Stimulated activated CD8-positive, alpha-beta memory T cell treated with anti-CD3 and anti-CD28 coated beads, Interleukin-4, amount 100 ng/mL, for 4 hours (primary cell): Measurements from ENCODE around the gene PARVA.

Source experiments
- DNase-seq, 2 donors: peaks; one replicate each; pipeline ENCODE4 v3.0.0-alpha.2; 2020; ENCODE audit warnings: low read depth in 2 of 2, low spot score in 1 of 2

PARVA gene

GRCh38 chr11:12430954-12431595, 53.7 kb downstream of the PARVA start:
- no peak for DNase-seq

DNA sequence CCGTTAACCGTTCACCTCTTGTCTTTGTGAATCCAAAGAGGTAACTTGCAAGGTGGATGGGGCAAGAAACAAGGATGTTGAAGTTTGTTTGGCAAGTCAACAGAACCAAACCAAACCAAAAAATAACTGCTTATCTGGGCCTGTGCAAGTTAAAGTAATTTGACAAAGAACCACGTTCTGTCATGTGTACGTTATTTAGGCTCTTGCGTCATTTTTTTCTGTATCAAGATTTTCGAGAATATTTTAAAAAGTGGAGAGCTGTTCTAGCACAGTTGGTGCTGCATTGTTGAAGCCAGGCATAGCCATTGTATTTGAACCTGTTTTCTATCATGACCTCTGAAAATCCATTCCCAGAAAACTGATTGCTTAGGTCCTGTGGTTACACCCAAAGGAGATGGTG, 55.1 kb downstream of the PARVA start:
- no peak for DNase-seq

DNA sequence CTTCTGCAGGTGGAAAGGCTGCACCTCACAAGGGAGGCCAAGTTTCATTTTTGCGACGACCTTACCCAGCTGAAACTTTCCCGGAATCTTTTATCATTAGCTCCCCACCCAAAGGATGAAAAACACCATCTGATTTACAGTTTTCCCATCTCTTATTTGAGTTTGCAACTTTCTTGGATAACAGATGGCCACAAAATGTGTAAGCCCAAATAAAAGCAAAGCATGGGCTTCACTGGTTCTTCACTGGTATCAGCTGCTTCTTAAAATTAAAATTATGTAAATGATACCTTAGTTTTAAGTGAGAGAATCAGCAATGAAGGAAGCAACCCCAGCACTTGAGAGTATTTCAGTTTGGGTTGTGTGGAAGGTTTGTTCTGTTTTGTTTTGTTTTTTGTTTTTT, 55.8 kb downstream of the PARVA start:
- DNase-seq: no peak

DNA sequence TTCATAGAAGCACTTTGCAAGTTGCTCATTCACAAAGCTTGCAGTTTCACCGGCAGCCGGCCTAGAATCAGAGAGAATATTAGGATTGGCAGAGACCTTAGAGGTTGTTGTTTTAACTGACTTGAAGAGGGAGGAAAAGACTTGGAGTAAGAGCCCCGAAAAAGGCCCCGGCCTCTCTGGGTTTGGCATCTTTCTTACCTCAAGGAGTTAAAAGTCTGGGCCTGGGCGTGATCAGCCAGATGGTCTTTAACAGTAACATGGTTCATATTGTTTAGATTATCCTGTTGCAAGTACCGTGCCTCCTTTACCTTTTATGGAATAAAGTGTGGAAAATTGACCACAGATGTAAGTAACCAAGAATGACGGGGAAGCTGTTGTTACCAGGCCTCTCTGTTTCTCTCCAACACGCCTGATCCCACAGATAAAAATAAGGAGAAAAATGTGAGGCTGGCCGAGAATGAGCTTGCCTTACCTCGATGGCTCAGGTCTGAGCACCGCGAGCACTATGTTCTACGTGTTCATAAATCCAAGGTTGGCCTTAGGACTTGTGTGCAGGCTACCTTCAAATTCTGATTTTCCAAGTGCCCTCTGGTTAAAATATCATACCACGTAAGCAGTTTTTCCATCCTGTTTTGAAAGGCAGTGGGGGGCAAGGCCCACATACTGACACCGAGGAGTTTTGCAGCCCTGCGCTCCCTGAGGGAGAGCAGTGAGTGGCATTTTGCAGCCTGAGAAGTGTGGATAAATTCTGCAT, 56.4 kb downstream of the PARVA start:
- no peak for DNase-seq

- no peak for DNase-seq
Observed at GRCh38 chr11:12434325-12434654, 56.9 kb downstream of the PARVA start.

DNA sequence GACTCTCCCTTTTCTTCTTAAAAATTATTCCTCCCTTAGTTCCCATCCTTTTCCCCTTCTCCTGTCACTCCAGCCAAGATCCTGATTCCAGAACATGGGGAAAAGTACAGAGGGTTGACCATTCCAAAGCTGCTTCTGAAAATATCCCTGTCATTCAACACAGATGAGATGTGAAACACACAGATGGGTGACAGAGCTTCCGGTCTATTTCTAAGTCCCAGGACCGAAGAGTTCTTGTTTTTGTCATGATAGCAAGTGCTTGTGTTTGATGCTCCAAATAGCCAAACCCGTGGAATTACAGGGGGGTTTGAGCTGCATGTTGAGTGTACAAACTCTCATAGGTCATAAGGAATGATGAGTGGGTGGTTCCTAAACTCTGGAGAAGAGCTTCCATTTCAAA, 57.9 kb downstream of the PARVA start:
- DNase-seq: no peak

GRCh38 chr11:12436266-12436665, 58.9 kb downstream of the PARVA start:
- no peak for DNase-seq

DNA sequence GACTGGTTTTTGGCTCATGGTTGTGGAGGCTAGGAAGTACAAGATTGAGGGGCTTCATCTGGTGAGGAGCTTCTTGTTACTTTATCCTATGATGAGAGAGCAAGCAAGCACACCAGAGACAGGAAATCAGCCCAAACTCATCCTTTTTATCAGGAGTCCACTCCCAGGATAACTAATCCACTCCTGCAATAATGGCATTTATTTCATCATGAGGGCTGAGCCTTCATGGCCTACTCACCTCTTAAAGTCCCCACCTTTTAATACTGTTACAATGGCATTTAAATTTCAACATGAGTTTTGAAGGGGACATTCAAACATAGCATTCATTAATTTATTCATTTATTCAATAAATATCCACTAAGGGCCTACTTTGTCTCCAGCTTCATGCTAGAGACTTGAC, 60.9 kb downstream of the PARVA start:
- no peak for DNase-seq

DNA sequence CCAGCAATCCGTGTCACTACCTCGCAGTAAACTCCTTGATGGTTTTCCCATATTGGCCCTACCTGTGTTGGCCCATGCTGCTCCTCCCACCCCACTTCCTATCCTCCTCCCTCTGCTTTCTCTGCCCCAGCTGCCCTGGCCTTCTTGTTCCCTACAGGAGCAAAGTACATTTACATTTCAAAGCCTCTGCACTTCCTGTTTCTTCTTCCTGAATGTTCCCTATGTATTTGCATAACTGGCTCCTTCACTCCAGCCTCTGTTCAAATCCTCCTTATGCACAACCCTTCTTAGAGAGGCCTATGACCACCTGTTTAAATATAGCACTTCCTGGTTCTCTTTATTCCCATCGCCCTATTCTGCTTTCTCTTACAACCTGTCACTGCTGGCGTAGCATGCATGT, 62.2 kb downstream of the PARVA start:
- DNase-seq: no peak

DNA sequence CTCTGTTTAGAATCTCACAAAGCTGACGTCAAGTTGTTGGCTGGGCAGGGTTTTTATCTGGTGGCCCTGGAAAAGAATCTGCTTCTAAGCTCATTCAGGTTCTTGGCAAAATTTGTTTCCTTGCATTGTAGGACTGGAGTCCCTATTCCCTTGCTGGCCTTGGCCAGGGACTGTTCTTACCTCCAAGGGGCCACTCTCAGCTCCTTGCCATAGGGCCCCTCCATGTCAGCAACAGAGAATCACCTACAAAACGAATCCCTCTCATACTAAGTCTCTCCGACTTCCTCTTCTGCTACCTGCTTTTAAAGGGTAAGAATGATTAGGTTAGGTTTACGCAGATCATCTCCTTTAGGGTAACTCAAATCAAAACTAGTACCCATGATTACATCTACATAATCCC, 63.2 kb downstream of the PARVA start:
- DNase-seq: no peak

GRCh38 chr11:12441231-12441861, 64.0 kb downstream of the PARVA start:
- no peak for DNase-seq

DNA sequence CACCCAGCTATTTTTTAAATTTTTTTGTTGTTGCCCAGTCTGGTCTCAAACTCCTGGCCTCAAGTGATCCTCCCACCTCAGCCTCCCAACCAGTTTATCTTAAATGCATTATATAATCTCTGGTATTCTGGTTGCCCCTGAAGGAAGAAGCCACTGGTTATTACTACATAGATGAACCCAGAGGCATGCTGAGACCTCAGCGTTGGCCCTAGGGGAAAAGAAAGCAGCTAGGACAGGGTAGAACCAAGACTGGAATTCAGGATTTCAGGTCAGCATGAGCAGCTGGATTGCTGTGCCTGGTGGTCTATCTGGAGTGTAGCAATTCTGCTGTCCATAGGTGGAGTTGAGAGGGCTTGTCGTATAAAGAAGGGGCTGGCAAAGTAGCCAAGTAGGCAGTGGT, 67.2 kb downstream of the PARVA start:
- DNase-seq: no peak

- no peak for DNase-seq
Observed at GRCh38 chr11:12445001-12445400, 67.6 kb downstream of the PARVA start.

DNA sequence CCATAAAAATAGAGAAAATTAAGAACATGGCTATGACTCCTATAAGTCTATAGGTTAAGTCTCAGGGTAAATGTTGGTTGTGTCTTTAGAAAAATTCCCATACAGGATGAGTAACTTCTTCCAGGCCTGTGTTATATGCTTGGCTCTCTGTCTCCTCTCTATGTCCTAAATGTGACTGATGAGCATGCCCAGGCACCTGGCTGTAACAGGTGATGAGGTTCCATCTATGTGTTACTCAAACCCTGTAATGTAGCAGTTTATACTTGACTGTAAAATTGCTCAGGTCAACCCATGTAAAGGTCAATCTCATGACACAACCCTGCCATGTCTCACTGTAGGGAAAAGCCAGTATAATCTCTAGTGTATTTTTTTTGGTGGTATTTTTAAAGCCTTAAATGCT, 69.5 kb downstream of the PARVA start:
- no peak for DNase-seq

DNA sequence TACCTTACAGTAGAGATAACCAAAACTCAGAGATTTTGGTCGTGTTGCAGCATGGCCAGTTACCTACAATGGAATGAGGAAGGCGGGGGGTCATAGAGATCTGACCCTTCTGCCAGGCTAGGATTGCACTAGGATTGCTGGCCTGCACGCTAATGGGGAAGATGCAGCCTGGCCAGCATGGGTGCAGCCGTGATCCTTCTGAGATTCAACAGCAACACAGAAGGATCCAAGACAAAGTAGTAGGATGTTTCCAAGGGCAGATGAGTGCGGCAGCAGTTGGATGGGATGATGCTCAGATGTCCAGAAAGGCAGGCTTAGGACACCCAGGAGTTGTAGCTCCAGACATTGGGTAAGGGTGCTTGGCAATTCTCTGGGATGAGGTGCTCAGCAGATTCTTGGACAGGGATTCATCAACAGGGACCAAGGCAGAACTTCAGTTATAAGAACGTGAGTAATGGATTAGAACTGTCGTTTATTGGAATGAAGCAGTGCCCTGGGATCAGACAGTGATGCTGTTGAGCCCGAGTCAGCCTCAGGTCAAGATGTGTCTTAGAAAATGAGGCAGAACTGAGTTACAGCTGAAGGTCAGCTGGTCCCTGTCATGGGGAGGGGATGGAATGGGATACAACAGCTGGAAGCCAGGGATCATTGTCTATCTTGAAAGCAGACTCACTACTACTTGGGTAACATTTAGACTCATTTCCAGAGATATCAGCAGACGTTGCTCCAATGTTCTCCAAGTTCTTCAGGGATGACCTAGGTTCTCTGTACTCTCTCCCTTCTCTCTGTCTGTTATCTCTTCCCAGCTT, 71.0 kb downstream of the PARVA start:
- DNase-seq: no peak

DNA sequence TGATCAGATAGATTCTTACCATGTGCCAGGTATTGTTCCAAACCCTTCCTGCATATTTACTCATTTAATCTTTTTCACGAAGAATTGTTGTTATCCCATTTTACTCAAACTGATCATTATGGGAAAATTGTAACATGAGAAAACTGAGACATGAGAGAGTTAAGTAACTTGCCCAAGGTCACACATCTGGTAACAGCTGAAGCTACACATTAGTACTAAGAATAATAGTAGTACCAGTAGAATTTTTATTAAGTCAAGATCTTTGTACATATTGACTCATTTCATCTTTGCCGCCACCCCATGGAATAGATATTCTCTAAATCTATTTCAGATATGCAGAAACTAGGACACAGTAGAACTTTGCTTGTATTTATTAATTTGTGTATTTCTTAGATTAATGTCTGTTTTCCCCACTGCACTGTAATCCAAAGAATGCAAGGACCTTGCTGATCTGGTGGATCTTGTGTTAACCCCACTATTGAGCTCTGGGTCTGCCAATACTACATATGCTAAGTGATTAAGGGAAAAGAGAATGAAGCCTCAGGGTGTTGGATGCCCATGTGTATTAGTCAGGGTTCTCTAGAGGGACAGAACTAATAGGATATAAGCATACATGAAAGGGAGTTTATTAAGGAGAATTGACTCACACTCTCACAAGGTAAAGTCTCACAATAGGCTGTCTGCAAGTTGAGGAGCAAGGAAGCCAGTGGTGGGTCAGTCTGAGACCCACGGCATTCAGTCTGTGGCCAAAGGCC, 72.8 kb downstream of the PARVA start:
- no peak for DNase-seq

- no peak for DNase-seq
Observed at GRCh38 chr11:12451179-12451814, 73.9 kb downstream of the PARVA start.

- DNase-seq: no peak
Observed at GRCh38 chr11:12453243-12453642, 75.9 kb downstream of the PARVA start.

DNA sequence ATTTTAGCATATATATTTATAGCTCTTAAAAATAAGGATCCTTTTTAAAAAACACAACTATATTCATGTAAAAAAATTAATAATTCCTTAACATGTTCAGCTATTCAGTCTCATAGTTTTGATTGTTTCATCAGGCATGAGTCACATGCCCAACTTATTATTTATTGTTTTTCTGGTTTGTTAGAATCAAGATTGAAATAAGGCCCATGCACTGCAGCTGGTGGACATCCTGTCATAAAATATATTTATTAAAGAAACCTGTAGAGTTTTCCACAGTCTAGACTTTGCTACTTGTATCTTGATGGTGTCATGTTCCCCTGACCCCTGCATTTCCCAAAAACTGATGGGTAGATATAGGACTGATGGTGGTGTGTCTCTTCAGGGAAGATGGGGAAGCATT, 77.4 kb downstream of the PARVA start:
- no peak for DNase-seq

DNA sequence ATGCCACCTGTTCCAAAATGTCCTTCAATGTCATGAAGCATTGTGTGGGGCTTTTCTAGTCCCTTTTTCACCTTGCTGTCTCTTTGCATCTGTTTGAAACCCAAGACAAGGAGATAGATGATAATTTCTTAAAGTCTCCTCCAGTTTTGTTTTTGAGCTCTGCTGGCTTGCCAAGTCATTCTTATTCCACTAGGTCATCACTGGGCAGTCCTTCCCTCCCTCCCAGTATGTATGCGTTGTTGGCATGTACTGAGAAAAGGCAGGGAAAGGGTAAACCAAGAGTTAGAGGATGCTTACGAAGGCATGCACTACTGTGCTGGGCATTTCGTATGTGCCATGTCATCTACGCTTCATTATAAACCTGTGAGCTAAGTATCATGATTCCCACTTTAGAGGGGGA, 78.6 kb downstream of the PARVA start:
- no peak for DNase-seq
